Mesendoderm (in vitro differentiated cells): Measurements from ENCODE around the gene PNN.
"Not testable (repeated sequence)": the region's sequence is repeated elsewhere in the genome, so short reads cannot be mapped to it uniquely, and the experiment has no call there.

Experiments
- DNase-seq: peaks from one replicate; pipeline ENCODE4 v3.0.0; 2013
- H2AK5ac ChIP-seq: 2 replicates; pipeline ENCODE4 v1.6.1; 2013; ENCODE audit warnings: low read length, inconsistent platforms
- H2BK120ac ChIP-seq: 2 replicates; pipeline ENCODE4 v1.6.1; 2013; ENCODE audit warnings: low read depth, mild to moderate bottlenecking, low read length, moderate library complexity, mixed read lengths
- H2BK15ac ChIP-seq: replicated peaks from 2 replicates; pipeline ENCODE4 v1.6.1; 2013; ENCODE audit warnings: low read depth, mild to moderate bottlenecking, moderate library complexity
- H2BK5ac ChIP-seq: 2 replicates; pipeline ENCODE4 v1.6.1; 2013; ENCODE audit warnings: low read length, inconsistent platforms
- H3K18ac ChIP-seq: 2 replicates; pipeline ENCODE4 v1.6.1; 2013; ENCODE audit warnings: mild to moderate bottlenecking, low read length, mixed read lengths
- H3K23ac ChIP-seq: one replicate; pipeline ENCODE4 v1.6.1; 2013; ENCODE audit warnings: low read length
- H3K27ac ChIP-seq: 2 replicates; pipeline ENCODE4 v1.5.1; 2013; ENCODE audit warnings: low read depth, mild to moderate bottlenecking, inconsistent platforms, low read length, moderate library complexity
- H3K27me3 ChIP-seq: 2 replicates; pipeline ENCODE4 v1.6.1; 2013; ENCODE audit warnings: low read length, control low read depth, mild to moderate bottlenecking, inconsistent platforms; ENCODE audit not compliant: insufficient read depth, poor library complexity
- H3K36me3 ChIP-seq: 2 replicates; pipeline ENCODE4 v1.6.1; 2013; ENCODE audit warnings: low read length, inconsistent platforms; ENCODE audit not compliant: control insufficient read depth, insufficient read depth
- H3K4ac ChIP-seq: one replicate; pipeline ENCODE4 v1.6.1; 2013; ENCODE audit warnings: low read depth, mild to moderate bottlenecking, low read length, moderate library complexity
- H3K4me1 ChIP-seq: 2 replicates; pipeline ENCODE4 v1.6.1; 2013; ENCODE audit warnings: low read depth, low read length, inconsistent platforms; ENCODE audit not compliant: control insufficient read depth
- H3K4me2 ChIP-seq: 2 replicates; pipeline ENCODE4 v1.6.1; 2013; ENCODE audit warnings: low read length
- H3K4me3 ChIP-seq: 2 replicates; pipeline ENCODE4 v1.5.1; 2013; ENCODE audit warnings: mild to moderate bottlenecking, low read length
- H3K56ac ChIP-seq: one replicate; pipeline ENCODE4 v1.6.1; 2013; ENCODE audit warnings: low read length
- H3K79me1 ChIP-seq: 2 replicates; pipeline ENCODE4 v1.6.1; 2013; ENCODE audit warnings: low read length, inconsistent platforms
- H3K79me2 ChIP-seq: 2 replicates; pipeline ENCODE4 v1.6.1; 2013; ENCODE audit warnings: mild to moderate bottlenecking, low read length; ENCODE audit not compliant: control insufficient read depth, insufficient read depth
- H3K9ac ChIP-seq: 2 replicates; pipeline ENCODE4 v1.6.1; 2013; ENCODE audit warnings: low read length, inconsistent platforms
- H4K5ac ChIP-seq: one replicate; pipeline ENCODE4 v1.6.1; 2013; ENCODE audit warnings: low read length
- H4K8ac ChIP-seq: one replicate; pipeline ENCODE4 v1.6.1; 2013; ENCODE audit warnings: low read depth, mild to moderate bottlenecking, control low read depth, low read length, moderate library complexity
- WGBS: extraction: QIAGEN DNeasy Blood & Tissue Kit; methylation state at CpG from one replicate; pipeline ENCODE4 v1.1.7; 2013; ENCODE audit warnings: low lambda C conversion rate, missing lambda C conversion rate; ENCODE audit not compliant: insufficient coverage; ENCODE audit errors: extremely low coverage; 5-methylcytosine and 5-hydroxymethylcytosine counted together

The PNN gene

GRCh38 chr14:39231751-39232553, 56.9 kb downstream of the PNN start:
- H3K36me3 ChIP-seq, H3K56ac ChIP-seq, H2BK120ac ChIP-seq, H3K79me2 ChIP-seq, H2BK15ac ChIP-seq, H2AK5ac ChIP-seq, H3K27me3 ChIP-seq, H3K4me1 ChIP-seq, H3K18ac ChIP-seq, H3K4ac ChIP-seq, H3K79me1 ChIP-seq, H4K5ac ChIP-seq, H3K23ac ChIP-seq, H2BK5ac ChIP-seq, H3K27ac ChIP-seq, H4K8ac ChIP-seq, H3K4me3 ChIP-seq, H3K4me2 ChIP-seq, H3K9ac ChIP-seq: not testable (repeated sequence)
- peak; percentile 77 for DNase-seq
- WGBS = no CpG with 5 or more reads among the region's 11 CpGs
